PC-9 (cell line): ENCODE measurements around the gene ZNF598. TPM values are rescaled to one million over a fixed set of nuclear protein-coding genes. Genes with fewer than 3 reads are reported as not detected.

Experiments used
- BruUV-seq: library from RNA; stranded (reverse); fragments of 400-500 nt; replicated peaks from 2 replicates; lab custom pipeline; 2021; lab: Mats Ljungman, UMichigan
- CTCF ChIA-PET: fragments of 300-600 bp; sonication (Branson Sonifier 250); formaldehyde crosslinking; loops from one replicate; lab custom pipeline; 2022; ENCODE audit warnings: antibody characterized with exemption; lab: Charles Lee
- POLR2A ChIA-PET: fragments of 300-600 bp; sonication (Branson Sonifier 250); formaldehyde crosslinking; loops from one replicate; lab custom pipeline; 2022; ENCODE audit warnings: antibody characterized with exemption; ENCODE audit not compliant: unreplicated experiment; lab: Charles Lee
- DNase-seq, 2 experiments: peaks; one replicate each; pipeline versions ENCODE4 v3.0.0 to v3.0.0-alpha.2; 2015 to 2022; ENCODE audit warnings: mixed read lengths in 1 of 2
- H2AFZ ChIP-seq: fragments of 200-600 bp; sonication (generic); 2 replicates; pipeline ENCODE4 v1.8.1; 2017; ENCODE audit warnings: antibody characterized with exemption
- H3F3A ChIP-seq: fragments of 200-600 bp; sonication (generic); 2 replicates; pipeline ENCODE4 v1.8.1; 2017; ENCODE audit warnings: antibody characterized with exemption, mild to moderate bottlenecking, low read depth; ENCODE audit not compliant: insufficient read depth
- H3K27ac ChIP-seq: fragments of 200-600 bp; sonication (generic); 2 replicates; pipeline ENCODE4 v1.6.1; 2016; ENCODE audit warnings: mixed run types
- H3K27me3 ChIP-seq: fragments of 200-600 bp; sonication (generic); 2 replicates; pipeline ENCODE4 v1.6.1; 2016; ENCODE audit warnings: low read depth, mixed run types; ENCODE audit not compliant: insufficient read depth
- H3K36me3 ChIP-seq: fragments of 200-600 bp; sonication (generic); 2 replicates; pipeline ENCODE4 v1.6.1; 2016; ENCODE audit warnings: low read depth, mixed run types
- H3K4me1 ChIP-seq: fragments of 200-600 bp; sonication (generic); replicated peaks from 2 replicates; pipeline ENCODE4 v1.6.1; 2016; ENCODE audit warnings: mixed run types; ENCODE audit not compliant: insufficient read depth
- H3K4me2 ChIP-seq: fragments of 200-600 bp; sonication (generic); 2 replicates; pipeline ENCODE4 v1.6.1; 2017; ENCODE audit warnings: mixed run types
- H3K4me3 ChIP-seq: fragments of 200-600 bp; sonication (generic); 2 replicates; pipeline ENCODE4 v1.6.1; 2016; ENCODE audit warnings: mixed run types
- H3K79me2 ChIP-seq: fragments of 200-600 bp; sonication (generic); 2 replicates; pipeline ENCODE4 v1.6.1; 2017; ENCODE audit warnings: low read depth, mixed run types
- H3K9me2 ChIP-seq: fragments of 200-600 bp; sonication (generic); 2 replicates; pipeline ENCODE4 v1.8.1; 2017; ENCODE audit warnings: mild to moderate bottlenecking; ENCODE audit not compliant: insufficient read depth
- H3K9me3 ChIP-seq: fragments of 200-600 bp; sonication (generic); 2 replicates; pipeline ENCODE4 v1.8.1; 2016; ENCODE audit warnings: low read depth; ENCODE audit not compliant: insufficient read depth
- H4K20me1 ChIP-seq: fragments of 200-600 bp; sonication (generic); 2 replicates; pipeline ENCODE4 v1.8.1; 2017; ENCODE audit not compliant: insufficient read depth
- CTCF ChIP-seq: fragments of 200-600 bp; sonication (generic); conservative IDR thresholded peaks from 2 replicates; pipeline ENCODE4 v1.6.1; 2017; ENCODE audit warnings: mixed run types, antibody characterized with exemption, mild to moderate bottlenecking, moderate library complexity
- EZH2 ChIP-seq: fragments of 200-600 bp; sonication (generic); IDR thresholded peaks from 2 replicates; pipeline ENCODE4 v1.8.0; 2017; ENCODE audit warnings: antibody characterized with exemption, low read depth
- intact Hi-C: fragments of 100-400 bp; cut with micrococcal nuclease; formaldehyde crosslinking; loops from one replicate; pipeline ENCODE4 v1.10.0; 2022; ENCODE audit not compliant: unreplicated experiment
- total RNA-seq: library from RNA; stranded (reverse); gene quantifications from 2 replicates; pipeline ENCODE4 v1.2.3, GENCODE V29; 2021

The ZNF598 gene
- total RNA-seq, 1 experiment from 2014 or later = 72.5 TPM

- peaks cover 4% of the 10 kb centered on the region; the same call in 1 of the 2 replicates for H4K20me1 ChIP-seq
- H3K4me1 ChIP-seq = peaks cover 16% of the 10 kb centered on the region
- peak overlapping the region; percentile 85 for H3K4me2 ChIP-seq
- H3K27me3 ChIP-seq = no peaks in the 10 kb centered on the region
- H3K36me3 ChIP-seq = no peaks in the 10 kb centered on the region
- H3K9me2 ChIP-seq = no peaks in the 10 kb centered on the region
- 0 out of 2 replicates have a peak overlapping the region, but pooled peaks have one; percentile 22 for H2AFZ ChIP-seq
- TSS peak; percentile 28 for BruUV-seq
- H3K79me2 ChIP-seq = 0 out of 2 replicates have a peak, but pooled peaks cover 4% of the 10 kb centered on the region
- intact Hi-C loops = no loop called here
- peak overlapping the region; percentile 58 for H3K4me3 ChIP-seq
- H3F3A ChIP-seq = peaks cover 9% of the 10 kb centered on the region; the same call in 1 of the 2 replicates
- ChIA-PET POLR2A (interaction anchor here (0.6 kb wide), 2 partner anchors 63 to 684 kb away, joined by 5 to 7 read pairs; partner anchors contain the start of gene RPS2), CTCF (interaction anchor here (0.6 to 0.7 kb wide), 2 partner anchors 14 to 21 kb away, joined by 5 to 12 read pairs; partner anchors contain the start of gene TSC2)
- no peaks in the 10 kb centered on the region for H3K9me3 ChIP-seq
- no peak overlapping the region for H3K27ac ChIP-seq
- DNase-seq = peak in 1 of 2 experiments; percentile 40
- TF ChIP-seq CTCF = no peak; the same call in 1 of the 2 replicates
- TF ChIP-seq EZH2 = no peak
Observed at GRCh38 chr16:2027024-2028010, 17.7 kb upstream of the ZNF598 start.

GRCh38 chr16:2026461-2027023 is 16.9 kb upstream of the ZNF598 start, which contains the start of gene NHERF2:
TSS of gene NHERF2 (plus strand) at chr16:2026902. CDS start at chr16:2027006, 104 bp downstream.
- no peaks in the 10 kb centered on the region for H3K36me3 ChIP-seq
- H3K27ac ChIP-seq = no peak within 1 kb of the TSS
- CTCF ChIA-PET = interaction anchor here (0.6 to 0.7 kb wide), 2 partner anchors 15 to 21 kb away, joined by 5 to 12 read pairs; partner anchors contain the start of gene TSC2
- peaks cover 16% of the 10 kb centered on the region for H3K4me1 ChIP-seq
- no peaks in the 10 kb centered on the region for H3K27me3 ChIP-seq
- H3K9me3 ChIP-seq = no peaks in the 10 kb centered on the region
- H3K79me2 ChIP-seq = 0 out of 2 replicates have a peak, but pooled peaks cover 4% of the 10 kb centered on the region
- no TSS peak for BruUV-seq
- no peak for TF ChIP-seq EZH2
- no peak for TF ChIP-seq CTCF
- POLR2A ChIA-PET = interaction anchor here (0.6 kb wide), 1 partner anchor 62 kb away, joined by 7 read pairs; the partner anchor contains the start of gene RPS2
- H3K4me2 ChIP-seq = peak within 1 kb of the TSS; percentile 85
- peak within 1 kb of the TSS; percentile 58 for H3K4me3 ChIP-seq
- H2AFZ ChIP-seq = 0 out of 2 replicates have a peak within 1 kb of the TSS, but pooled peaks have one; percentile 22
- DNase-seq = peak in 1 of 2 experiments; percentile 51
- H3K9me2 ChIP-seq = no peaks in the 10 kb centered on the region
- H4K20me1 ChIP-seq = peaks cover 4% of the 10 kb centered on the region; the same call in 1 of the 2 replicates
- intact Hi-C loops = no loop called here
- peaks cover 9% of the 10 kb centered on the region; the same call in 1 of the 2 replicates for H3F3A ChIP-seq
